GM10248 (cell line): ENCODE results near the gene RGS7.

Source experiments
- CTCF ChIA-PET: fragments of 300-600 bp; sonication (Branson Sonifier 250); formaldehyde crosslinking; extraction: SDS; loops from one replicate; lab custom pipeline; 2021; ENCODE audit warnings: antibody characterized with exemption; lab: Yijun Ruan, JAX
- POLR2A ChIA-PET: fragments of 350-650 bp; sonication (Branson Sonifier 250); formaldehyde crosslinking; extraction: SDS; loops from one replicate; lab custom pipeline; 2020; ENCODE audit warnings: antibody characterized with exemption; lab: Yijun Ruan, JAX
- DNase-seq: peaks from one replicate; pipeline ENCODE4 v3.0.0; 2012; ENCODE audit errors: extremely low spot score
- TF ChIP-seq, protein P1 (sequence below): IDR thresholded peaks from 2 replicates; pipeline ENCODE4 v1.5.1; 2012; ENCODE audit warnings: mild to moderate bottlenecking, low read depth; ENCODE audit errors: extremely low read depth, missing control alignments, control extremely low read depth

The RGS7 gene

DNA sequence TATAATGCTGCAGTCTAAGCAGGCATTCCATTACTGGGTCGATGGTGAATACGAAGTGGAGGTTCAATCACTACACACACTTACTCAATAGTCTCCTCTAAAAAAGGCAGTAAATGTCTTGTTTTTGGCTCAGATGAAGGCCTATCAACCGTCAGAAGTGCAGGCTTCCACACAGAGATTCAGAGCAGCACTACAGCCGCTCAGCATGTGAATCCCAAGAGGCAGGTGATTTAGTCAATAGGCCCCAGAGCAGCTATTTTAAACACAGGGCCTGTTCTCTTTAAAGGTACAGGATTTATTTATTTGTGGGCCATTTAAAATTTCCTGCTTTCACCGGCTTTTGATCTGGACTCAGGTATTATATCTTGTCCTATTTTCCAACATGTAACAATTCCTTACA lies 293.7 kb downstream of the RGS7 start:
- TF ChIP-seq, protein P1, sequence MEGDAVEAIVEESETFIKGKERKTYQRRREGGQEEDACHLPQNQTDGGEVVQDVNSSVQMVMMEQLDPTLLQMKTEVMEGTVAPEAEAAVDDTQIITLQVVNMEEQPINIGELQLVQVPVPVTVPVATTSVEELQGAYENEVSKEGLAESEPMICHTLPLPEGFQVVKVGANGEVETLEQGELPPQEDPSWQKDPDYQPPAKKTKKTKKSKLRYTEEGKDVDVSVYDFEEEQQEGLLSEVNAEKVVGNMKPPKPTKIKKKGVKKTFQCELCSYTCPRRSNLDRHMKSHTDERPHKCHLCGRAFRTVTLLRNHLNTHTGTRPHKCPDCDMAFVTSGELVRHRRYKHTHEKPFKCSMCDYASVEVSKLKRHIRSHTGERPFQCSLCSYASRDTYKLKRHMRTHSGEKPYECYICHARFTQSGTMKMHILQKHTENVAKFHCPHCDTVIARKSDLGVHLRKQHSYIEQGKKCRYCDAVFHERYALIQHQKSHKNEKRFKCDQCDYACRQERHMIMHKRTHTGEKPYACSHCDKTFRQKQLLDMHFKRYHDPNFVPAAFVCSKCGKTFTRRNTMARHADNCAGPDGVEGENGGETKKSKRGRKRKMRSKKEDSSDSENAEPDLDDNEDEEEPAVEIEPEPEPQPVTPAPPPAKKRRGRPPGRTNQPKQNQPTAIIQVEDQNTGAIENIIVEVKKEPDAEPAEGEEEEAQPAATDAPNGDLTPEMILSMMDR: no peak
- DNase-seq: no peak
- CTCF ChIA-PET: interaction anchor here (1.0 kb wide), 1 partner anchor 9 kb away, joined by 3 read pairs; no protein-coding TSS in a partner anchor
- POLR2A ChIA-PET: no interaction called here

DNA sequence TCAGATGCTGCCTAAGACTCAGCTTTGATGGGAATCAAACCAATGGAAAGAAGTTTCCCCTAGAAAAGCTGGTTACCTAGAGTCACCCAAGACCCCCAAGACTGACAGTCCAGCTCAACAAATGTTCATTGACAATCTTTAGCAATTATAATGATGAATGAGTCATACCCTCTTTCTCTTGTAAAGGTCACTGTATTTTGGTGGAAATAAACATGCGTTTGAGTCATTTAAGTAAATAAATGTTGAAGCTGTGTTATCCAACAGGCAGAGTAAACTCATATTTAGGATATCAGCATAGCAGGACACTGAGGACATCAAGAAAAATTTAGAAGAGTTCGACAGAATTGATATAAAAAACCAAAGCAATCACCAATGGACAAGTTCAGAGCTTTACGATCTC lies 295.9 kb downstream of the RGS7 start:
- TF ChIP-seq, protein P1: no peak
- no peak for DNase-seq
- POLR2A ChIA-PET: no interaction called here
- CTCF ChIA-PET: interaction anchor here (0.9 to 1.3 kb wide), 3 partner anchors 11 to 44 kb away, joined by 3 to 4 read pairs (median 3); no protein-coding TSS in a partner anchor

DNA sequence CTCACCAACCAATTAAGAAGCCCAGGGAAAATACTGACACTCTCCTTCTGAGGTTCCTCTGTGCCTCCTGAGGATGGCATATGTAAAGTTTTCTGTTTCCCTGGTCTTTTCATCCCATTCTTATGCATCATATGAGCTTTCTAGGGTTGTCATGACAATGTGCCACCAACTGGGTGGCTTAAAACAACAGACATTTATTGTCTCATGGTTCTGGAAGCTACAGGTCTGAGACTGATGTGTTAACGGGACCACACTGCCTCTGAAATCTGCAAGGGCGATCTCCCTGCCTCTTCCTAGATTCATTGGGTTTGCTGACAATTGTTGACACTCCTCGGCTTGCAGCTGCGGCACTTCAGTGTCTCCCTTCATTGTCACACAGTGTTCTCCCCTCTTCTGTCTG lies 308.4 kb downstream of the RGS7 start:
- no peak for DNase-seq
- POLR2A ChIA-PET: no interaction called here
- CTCF ChIA-PET: interaction anchor here (1.7 kb wide), 1 partner anchor 899 kb away, joined by 5 read pairs; no protein-coding TSS in a partner anchor
- TF ChIP-seq, protein P1: no peak

DNA sequence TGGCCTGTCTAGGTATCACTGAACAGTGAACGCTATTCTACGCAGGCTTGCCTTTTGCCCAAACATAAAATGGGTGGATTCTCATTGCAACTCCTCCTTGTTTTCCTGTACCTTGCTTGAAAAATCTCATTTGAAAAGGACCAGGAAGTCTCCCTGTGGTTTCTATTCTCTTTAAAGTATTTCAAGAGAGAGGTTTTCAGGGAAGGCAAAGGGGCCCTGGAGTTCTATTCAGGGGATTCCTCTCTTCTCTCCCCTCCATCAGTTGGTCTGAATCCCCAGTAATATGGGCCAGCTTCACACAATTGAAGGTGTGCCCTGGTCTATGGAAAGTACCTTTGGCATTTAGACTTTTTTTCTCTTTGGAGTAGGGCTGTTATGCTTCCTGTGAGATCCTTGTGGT lies 311.3 kb downstream of the RGS7 start:
- TF ChIP-seq, protein P1: no peak
- ChIA-PET POLR2A (no interaction called here), CTCF (no interaction called here)
- DNase-seq: no peak

DNA sequence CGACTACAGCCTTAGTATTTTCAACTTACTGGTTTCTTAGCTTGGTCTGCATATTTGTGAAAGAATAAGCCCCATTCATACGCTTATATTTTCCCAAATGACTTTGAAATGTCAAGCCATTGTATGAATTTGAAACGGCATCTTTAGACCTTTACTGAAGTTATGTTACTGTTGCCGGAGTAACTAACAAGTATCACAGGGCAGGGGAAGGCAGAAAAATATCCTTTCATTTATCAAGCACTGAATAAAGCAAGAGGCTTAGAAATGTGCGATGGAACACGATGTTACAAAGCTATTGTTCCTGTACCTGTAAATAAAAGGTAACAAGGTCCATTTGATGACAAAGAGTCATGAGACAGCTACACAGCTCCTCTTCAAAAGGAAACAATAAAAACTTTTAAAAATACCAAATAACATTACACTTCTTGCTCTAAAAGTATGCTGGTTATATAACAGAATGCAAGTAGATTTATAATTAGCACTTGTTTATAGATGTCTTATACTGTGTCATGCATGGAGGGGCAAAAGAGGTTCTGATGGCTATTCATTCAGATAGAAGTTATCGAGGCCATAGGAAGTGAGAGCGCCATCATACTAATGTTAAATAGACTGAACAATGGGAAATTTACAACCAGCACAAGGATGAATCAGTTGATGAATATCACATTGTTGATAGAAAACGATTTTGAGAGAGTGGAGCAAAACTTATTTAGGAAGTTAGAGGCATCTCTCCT lies 322.6 kb downstream of the RGS7 start:
- ChIA-PET CTCF (interaction anchor here (0.8 kb wide), 1 partner anchor 10 kb away, joined by 3 read pairs; no protein-coding TSS in a partner anchor), POLR2A (no interaction called here)
- TF ChIP-seq, protein P1: no peak
- no peak for DNase-seq

DNA sequence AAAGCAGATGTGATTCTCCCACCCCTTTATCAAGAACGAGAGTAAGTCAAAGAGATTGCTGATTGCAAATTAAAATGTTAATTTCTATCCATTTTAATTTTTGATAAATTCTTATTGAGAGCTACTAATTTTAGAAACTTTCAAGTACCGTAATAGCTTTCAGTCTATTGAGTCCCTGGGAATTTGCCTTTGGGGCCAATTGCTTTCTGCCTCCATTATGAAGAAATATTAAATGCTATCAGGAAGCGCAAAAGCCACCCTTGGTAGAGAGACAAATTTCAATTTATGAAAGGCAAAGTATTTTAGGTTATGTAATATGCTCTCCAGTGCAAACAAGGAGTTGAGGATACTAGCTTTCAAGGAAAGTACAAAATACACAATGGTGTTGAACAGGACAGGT lies 332.2 kb downstream of the RGS7 start:
- ChIA-PET CTCF (no interaction called here), POLR2A (no interaction called here)
- TF ChIP-seq, protein P1: no peak
- DNase-seq: no peak
